HG03175 (cell line): ENCODE measurements around the gene INSM1.
"Not testable (repeated sequence)": the region's sequence is repeated elsewhere in the genome, so short reads cannot be mapped to it uniquely, and the experiment has no call there.

Experiments
- ATAC-seq: cut with Tn5 transposase; IDR thresholded peaks from one replicate; pipeline ENCODE4 v1.9.1; 2021; ENCODE audit warnings: mild to moderate bottlenecking, moderate library complexity; ENCODE audit not compliant: unreplicated experiment

Gene INSM1, protein sequence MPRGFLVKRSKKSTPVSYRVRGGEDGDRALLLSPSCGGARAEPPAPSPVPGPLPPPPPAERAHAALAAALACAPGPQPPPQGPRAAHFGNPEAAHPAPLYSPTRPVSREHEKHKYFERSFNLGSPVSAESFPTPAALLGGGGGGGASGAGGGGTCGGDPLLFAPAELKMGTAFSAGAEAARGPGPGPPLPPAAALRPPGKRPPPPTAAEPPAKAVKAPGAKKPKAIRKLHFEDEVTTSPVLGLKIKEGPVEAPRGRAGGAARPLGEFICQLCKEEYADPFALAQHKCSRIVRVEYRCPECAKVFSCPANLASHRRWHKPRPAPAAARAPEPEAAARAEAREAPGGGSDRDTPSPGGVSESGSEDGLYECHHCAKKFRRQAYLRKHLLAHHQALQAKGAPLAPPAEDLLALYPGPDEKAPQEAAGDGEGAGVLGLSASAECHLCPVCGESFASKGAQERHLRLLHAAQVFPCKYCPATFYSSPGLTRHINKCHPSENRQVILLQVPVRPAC

DNA sequence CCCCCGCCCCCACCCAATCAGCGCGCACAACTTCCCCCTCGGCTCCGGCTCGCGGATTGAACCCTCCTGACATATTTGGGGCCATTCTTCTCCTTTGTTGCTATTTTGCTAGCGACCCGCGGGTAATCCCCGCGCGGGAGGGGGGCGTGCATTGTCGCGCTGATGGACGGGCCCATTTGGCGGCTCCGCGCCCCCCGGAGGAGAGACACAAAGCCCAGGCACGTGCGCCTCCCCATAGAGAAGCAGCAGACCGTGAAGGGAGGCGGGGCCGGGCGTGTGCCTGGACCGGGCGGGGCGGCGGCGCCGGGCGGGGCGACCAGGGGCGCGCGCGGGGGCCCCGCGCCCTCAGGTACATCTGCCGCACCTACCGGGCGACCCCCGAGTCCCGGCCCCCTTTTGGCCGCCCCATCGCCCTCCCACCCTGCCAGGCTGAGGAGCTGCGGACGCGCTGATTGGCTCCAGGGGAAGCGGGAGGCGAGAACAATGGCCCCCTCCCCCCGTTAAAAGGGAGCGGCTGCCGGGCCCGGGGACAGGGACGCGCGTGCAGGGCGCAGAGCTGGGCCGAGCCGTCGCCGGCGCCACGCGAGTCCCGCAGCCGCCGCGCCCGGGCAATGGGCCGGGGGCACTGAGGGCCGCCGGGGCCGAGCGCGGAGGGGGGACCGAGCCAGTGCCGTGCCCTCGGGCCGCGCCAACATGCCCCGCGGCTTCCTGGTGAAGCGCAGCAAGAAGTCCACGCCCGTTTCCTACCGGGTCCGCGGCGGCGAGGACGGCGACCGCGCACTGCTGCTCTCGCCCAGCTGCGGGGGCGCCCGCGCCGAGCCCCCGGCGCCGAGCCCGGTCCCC is at the start of gene INSM1:
INSM1 (plus strand) TSS at position 530 of the 843 bp plus-strand sequence; CDS start at position 694, 164 bp downstream.
- ATAC-seq: no peak

DNA sequence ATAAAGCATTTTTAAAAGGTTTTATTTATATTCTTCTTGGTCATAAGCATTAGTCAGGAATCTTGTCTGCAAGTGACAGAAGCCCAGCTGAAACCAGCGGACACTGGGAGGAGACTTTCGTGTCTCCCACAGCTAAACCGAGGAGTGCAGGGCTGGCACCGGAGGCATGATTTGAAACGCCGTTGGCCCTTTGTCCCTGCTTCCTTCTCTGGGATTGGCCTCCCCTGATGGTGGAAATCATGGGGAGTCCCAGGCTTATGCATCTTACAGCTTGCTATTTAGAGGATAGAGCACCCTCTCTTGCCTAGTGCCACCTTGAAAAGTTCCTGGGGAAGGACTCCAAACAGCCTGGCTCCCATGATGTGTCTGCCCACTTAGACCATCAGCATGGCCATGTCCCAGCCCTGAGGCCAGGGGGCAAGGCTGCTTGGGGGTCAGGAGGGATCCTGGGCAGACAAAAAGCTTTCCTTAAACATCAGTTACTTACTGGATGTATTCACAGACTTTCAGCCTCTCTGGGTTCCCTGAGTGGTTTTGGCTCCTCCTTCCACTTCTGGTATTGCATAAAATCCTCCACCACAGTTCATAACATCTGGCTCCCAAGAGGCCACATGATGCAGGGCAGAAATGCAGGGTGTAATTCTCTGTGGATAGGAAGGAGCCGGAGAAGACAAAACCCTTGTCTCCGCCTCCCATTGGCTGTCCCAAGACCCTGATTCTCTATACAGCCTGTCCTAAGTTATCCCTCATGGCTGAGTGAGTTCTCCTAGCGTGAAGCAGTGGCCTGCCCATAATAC is 49.3 kb upstream of the INSM1 start:
- no peak for ATAC-seq

DNA sequence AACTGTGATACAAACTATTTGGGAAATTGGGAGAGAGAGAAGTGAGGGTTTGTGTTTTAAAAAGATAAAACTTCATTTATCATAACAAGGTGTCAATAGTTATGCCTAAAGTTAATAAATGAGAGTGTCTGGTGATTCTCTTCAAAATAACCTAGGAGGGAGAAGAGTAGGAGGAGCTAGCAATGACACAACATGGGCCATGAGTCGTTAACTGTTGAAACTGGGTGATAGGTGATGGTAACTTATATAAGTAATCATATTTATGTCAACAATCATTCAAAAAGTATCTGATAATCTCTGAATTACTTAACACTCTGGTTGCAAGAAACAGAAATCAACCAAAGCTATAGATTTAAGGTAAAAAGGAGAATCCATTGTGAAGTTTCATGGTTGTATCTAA is 46.8 kb upstream of the INSM1 start:
- no peak for ATAC-seq

DNA sequence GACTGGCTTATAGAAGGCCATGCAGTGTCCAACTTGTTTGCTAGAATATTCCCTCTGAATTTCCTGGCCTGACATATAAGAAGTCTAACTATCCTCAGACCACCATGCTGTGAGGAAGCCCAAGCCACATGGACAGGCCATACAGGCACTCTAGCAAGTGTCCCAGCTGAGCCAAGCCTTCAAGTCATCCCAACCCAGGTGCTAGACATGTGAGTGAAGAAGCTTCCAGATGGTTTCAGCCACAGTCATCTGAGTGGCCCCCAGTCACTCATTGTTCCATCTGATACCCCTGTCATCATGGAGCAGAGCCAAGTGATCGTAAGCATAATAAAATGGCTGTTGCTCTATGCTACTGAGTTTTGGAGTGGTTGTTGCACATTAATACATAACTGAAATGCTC is 46.0 kb upstream of the INSM1 start:
- no peak for ATAC-seq

DNA sequence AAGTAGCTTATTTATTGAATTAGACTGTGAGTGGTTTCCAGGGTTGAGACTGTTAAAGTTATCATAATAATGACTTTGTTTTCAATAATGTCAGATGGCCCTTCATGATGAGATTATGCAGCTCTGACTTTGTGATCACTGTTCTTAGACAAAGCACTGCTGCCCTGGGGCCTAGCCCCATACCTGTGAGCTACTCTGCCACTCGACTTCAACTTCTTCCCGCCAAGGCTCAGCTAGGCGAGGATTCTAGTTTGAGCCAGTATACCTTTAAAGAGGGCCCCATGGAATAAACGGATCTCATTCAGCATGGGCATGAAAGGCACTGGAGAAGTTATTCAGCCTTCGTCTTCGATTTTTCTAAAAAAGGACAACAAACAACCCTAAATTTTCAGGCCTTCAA is 45.0 kb upstream of the INSM1 start:
- ATAC-seq: no peak

DNA sequence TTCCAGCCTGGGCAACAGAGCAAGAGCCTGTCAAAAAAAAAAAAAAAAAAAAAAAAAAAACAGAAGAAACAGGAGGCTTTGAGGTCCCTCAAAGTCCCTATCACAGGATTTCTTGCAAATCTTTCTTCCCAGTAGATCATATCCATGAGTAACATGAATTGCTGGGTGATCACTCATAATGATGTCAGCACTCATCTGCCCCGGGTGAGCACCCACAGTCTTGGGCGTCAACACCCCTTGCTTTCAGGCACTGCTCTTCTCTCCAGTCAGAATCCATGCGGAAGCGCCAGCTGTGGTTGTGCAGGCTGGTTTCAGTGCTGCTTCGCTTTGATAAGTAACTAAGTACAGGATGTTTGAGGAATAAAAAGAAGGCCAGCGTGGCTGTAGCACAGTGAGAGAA is 40.2 kb upstream of the INSM1 start:
- no peak for ATAC-seq

DNA sequence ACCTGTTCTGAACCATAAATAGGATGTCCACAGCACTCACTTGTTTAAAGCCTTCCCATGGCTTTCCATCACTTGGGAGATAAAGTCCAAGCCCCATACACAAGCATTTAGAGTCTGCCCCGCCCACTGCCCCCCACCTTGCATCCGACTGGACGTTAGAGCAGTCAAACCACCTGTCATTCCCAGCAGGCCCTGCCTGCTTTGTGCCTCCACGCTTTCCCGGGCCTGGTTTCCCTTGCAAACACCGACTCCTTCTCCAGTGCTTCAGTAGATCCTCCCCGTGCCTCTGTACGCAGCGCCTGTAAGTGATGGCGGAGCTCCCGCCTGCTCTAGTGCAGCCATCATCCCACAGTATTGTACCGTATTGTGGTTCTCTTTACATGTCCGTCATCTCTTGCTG is 38.3 kb upstream of the INSM1 start:
- ATAC-seq: no peak

DNA sequence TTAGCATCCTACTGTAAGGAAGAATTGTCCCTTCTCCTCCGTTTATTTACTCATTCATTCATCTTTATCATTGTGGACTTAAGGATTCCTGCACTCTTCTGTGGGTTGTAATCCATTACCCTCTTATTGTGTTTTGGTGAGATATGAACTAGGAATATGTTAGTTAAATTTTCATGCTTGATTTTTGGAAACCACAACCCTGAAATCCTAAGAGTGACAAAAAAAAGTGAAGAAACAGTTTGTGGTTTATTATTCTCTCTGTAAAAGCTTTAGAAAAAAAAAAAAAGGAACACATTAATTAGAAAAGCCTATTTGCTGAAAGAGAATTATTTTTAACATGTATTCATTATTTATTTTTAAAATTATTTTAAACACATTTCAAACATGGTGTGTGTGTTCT is 36.7 kb upstream of the INSM1 start:
- no peak for ATAC-seq

DNA sequence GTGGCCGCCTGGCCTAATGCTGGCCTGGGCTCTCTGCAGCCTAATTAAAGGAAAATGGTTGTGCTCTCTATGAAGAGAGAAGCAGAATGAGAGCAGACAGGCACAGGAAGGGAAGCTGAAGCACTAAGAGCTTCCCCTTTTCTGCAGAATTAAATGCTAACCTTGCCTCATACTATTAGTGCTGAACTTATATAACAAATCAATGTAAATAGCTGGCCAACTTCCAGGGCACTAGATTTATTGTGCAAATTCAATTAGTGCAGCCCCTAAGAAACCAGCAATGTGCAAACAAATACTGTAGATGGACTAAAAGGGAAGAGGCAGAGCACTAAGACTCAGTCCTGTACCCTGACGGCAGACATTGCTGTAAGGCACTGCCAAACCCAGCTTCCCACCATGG is 36.1 kb upstream of the INSM1 start:
- no peak for ATAC-seq

DNA sequence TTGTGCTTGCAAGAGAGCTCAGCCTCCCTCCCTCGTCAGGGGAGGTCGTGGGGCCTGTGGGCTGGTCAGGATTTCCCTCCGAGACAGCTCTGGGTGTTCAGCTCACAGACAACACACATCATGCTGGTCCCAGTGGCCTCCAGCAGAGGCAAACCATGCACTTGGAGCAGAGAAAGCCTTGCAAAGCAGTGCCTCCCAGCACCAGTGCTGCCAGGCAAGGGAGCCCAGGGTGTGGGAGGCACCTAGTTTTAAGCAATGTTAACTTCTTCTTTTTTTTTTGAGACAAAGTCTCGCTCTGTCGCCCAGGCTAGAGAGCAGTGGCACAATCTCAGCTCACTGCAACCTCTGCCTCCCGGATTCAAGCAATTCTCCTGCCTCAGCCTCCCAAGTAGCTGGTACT is 34.0 kb upstream of the INSM1 start:
- ATAC-seq: peak; percentile 33

DNA sequence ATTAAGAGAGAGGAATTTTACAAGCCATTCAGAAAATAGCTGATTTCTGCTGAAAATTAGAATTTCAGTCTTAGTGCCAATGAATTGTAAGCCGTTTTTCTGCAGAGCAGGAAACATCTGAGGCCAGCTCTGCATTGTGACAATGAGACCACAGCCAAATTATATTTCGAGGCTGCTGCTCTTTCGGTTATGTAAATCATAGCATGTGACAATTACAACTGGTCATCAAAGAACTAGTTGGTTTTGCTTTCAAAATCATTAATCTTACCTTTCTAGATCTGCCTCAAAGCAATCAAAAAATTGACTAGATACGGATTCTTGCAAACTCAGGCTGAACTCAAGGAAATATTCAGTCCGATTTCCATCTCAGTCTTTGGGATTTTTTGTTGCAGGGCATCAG is 33.4 kb upstream of the INSM1 start:
- ATAC-seq: peak; percentile 97

DNA sequence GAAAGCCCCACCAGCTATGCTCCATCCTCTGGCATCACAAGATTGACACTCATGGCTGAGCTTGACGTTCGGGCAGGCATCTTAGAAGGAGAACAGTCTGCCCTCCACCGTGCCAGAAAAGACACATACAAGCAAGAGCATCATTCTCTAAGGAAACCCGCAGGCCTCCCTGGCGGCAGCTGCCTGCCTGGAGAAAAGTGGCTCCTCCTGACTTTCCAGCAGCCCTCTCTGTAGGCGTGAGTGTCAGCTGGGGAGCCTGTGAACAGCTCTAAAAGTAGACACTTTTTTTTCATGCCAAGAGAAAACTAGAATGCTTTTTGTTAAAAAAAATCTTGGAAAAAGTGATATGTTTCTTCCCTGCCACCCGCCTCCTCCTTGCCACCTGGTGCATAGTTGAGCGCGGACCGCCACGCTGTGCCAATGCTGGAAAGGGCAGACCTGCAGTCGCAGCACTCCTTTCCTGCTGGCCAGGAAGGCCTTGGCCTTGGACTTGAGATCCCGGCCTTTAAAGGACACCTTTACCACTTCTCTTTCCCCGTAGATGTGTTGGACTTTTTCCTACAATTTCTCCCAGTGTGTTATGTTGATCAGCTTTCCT is 29.7 kb upstream of the INSM1 start:
- ATAC-seq: no peak

DNA sequence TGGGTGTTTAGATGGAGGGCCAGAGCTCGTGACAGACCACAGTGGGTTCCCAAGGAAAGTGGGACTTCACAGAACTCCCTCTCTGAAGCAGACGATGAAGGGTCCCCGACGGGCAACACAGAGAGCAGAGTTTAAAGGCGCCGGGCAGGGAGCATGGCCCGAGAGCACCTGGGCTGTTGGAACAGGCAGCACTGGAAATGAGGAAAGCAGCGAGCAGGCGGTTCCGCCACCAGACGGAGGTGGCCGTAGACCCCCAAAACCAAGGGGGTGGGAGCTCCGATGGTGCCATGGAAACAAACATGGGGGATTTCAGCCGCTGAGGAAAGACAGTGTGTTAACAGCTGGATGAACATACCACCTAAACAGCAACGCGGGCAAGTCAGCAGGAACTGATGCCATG is 27.5 kb upstream of the INSM1 start:
- no peak for ATAC-seq

DNA sequence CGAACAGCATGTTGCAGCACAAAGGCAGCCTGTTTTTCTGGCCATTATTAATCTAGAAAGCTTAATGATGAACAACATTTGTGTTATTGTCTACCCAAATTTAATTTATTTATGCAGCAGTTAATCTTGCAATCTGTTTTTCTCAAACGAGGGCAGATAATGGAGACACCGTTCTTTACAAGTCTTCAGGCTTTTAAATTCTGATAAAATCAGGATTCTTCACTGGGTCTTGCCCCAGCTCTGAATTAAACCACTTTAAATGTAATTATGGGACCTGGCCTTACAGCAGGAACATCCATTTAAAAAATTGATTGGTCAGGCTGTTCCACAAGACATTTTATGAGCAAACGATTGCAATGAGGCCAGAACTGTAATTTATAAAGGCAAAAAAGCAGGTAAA is 26.5 kb upstream of the INSM1 start:
- no peak for ATAC-seq

DNA sequence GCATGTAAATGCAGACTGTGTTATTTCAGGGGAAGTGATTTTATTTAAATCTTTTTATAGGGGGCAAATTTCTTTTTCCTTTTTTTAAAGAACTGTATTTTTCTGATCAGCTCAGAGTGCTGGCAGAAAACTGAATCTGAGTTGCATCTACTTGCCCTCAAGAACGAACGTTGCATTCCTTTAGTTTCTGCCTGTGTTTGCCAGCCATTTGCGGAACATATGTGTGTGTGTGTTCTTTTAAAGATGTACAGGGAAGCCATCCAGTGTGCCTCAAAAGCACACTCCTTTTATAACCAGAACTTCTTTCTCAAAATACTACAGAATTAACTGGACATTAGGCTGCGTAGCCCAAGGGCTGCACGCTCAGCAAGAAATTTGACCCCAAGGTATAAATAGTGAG is 25.8 kb upstream of the INSM1 start:
- ATAC-seq: no peak

DNA sequence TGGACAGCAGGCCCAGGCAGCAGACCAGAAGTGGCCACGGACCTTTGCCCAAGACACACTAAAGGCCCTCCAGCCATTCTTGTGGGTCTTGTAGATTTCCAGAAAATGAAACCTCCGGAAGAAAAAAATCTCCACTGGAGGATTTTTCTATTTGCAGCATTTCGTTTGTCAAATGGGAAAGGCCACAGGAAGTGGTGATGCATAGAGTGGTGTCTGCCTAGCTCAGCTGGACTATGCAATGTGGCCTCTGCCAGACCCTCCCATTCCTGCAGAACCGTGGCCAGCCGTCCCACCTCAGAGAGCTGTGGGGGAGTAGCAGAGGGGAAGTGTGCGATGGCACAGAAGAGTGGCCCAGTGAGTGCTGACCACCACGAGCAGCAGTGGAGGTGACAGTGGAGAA is 24.0 kb upstream of the INSM1 start:
- ATAC-seq: no peak

DNA sequence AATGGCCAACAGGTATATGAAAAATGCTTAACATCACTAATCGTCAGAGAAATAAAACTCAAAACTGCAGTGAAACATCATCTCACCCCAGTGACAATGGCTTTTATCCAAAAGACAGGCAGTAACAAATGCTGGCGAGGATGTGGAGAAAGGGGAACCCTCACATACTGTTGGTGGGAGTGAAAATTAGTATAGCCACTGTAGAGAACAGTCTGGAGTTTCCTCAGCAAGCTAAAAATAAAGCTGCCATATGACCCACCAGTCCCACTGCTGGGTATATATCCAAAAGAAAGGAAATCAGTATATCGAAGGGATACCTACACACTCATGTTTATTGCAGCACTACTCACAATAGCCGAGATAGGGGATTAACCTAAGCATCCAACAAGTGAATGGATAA is 23.4 kb upstream of the INSM1 start:
- no peak for ATAC-seq

DNA sequence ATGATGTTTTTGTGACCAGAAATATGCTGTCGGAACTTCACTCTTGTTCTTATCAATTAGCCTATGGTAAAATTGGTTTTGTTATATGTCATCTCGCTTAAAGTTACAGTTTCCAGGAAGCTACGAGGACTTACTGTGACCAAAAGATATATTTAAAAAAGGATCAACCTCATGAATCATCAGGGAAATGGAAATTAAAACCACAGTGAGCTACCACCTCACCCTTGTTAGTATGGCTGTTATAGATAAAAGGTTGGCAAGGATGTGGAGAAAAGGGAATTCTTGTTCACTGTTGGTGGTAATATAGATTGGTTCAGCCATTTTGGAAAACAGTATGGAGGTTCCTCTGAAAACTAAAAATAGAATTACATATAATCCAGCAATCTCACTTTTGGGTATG is 14.3 kb upstream of the INSM1 start:
- ATAC-seq: no peak

DNA sequence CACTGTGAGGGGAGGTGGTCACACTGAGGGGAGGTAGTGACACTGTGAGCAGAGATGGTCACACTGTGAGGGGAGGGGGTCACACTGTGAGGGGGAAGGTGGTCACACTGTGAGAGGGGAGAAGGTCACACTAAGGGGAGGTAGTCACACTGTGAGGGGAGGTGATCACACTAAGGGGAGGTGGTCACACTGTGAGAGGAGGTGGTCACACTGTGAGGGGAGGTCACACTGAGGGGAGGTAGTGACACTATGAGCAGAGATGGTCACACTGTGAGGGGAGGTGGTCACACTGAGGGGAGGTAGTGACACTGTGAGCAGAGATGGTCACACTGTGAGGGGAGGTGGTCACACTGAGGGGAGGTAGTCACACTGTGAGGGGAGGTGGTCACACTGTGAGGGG is 12.4 kb upstream of the INSM1 start:
- ATAC-seq: not testable (repeated sequence)

DNA sequence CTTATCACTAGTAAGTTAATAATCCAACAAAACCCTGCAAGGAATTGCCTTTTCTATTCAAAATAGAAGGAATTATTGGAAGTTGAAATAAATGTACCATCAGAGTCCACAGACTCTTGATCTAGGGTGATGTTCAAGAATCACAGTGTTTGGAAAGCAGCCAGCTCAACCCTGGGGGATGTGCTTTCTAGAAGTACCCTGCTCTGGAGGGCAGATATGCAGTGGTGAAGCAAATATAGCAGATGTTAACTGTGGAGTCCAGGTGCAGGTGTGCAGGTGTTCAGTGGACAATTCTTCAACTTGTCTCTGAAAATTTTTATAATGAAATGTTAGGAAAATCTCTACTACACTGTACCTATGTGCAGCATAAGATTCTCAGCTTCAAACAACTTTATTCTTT is 9.1 kb upstream of the INSM1 start:
- ATAC-seq: no peak

DNA sequence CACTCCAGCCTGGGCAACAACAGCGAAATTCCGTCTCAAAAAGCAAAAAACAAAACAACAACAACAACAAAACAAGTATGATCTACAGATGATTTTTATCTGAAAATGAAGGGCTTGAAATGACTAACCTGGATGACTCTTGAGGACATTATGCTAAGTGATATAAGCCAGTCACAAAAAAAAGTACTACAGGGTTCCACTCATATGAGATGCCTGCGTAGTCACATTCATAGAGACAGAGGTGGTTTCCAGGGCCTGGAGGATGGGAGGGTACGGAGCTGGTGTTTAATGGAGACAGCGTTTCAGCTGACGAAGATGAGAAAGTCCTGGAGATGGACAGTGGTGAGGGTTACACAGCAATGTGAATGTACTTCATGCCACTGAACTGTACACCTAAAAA is 8.3 kb upstream of the INSM1 start:
- no peak for ATAC-seq
